Measurements from ENCODE around the gene SLC25A13.

SLC25A13 gene

DNA sequence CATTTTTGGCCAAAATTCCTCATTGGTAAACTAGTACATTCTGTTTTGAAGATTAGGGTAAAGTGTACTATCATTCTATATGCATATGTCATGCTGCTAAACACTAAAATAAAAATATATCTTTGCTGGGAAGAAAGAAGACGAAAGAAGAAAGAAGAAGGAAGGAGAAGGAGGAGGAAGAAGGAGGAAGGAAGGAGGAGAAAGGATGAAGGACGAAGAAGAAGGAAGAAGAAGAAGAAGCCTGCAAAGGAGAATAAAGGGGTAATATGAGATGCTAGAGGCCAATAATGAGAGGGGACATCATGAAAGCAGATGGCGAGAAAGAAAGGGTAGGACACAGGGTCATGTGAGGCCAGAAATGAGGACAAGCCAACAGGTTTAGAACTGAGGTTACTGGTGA, 8.0 kb downstream of the SLC25A13 start:
- TF ChIP-seq, protein P1, sequence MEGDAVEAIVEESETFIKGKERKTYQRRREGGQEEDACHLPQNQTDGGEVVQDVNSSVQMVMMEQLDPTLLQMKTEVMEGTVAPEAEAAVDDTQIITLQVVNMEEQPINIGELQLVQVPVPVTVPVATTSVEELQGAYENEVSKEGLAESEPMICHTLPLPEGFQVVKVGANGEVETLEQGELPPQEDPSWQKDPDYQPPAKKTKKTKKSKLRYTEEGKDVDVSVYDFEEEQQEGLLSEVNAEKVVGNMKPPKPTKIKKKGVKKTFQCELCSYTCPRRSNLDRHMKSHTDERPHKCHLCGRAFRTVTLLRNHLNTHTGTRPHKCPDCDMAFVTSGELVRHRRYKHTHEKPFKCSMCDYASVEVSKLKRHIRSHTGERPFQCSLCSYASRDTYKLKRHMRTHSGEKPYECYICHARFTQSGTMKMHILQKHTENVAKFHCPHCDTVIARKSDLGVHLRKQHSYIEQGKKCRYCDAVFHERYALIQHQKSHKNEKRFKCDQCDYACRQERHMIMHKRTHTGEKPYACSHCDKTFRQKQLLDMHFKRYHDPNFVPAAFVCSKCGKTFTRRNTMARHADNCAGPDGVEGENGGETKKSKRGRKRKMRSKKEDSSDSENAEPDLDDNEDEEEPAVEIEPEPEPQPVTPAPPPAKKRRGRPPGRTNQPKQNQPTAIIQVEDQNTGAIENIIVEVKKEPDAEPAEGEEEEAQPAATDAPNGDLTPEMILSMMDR (IDR thresholded peaks at IDR 0.05; ENCODE audit: borderline replicate concordance, insufficient read depth, low read depth, low read length) = no peak
- no peak overlapping the region for H3K4me3 ChIP-seq (ENCODE audit: low read depth, low read length)

DNA sequence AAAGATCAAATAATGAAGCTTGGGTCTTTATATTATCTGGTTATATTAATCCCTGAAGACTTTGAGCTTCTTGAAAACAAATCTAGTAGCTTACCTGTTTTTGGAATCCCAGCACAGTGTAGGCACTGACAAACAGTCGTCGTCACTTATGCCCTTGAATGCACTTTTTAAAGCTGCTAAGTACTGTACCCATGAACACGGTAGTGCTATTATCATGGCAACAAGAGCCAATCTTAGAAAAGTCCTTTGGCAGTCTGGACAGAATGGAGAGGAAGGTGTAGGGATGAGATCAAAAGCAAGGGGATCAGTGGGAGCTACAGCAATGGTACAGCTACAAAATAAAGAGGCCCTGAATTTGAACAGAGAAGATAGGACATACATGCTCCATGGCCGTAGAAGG, 9.4 kb downstream of the SLC25A13 start:
- TF ChIP-seq, protein P1 (IDR thresholded peaks at IDR 0.05; ENCODE audit: borderline replicate concordance, insufficient read depth, low read depth, low read length) = no peak
- no peak overlapping the region for H3K4me3 ChIP-seq (ENCODE audit: low read depth, low read length)

DNA sequence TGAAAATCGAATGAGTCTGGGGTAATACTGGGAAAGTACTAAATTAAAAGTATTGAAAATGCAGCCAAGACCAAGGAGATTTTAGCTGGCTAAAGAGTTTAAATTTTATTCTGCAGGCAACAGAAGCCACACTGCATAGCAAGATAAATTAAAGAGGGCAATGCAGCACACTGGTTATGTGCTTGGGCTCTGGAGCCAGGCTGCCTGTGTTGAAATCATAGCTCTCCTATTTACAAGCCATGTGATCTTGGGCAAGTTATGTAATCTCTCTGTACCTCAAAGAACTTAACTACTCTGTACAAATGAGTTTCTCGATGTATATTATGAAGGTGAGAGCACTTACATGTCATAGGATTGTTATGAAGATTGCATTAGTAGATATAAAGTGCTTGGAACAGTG, 9.9 kb downstream of the SLC25A13 start:
- TF ChIP-seq, protein P1 (IDR thresholded peaks at IDR 0.05; ENCODE audit: borderline replicate concordance, insufficient read depth, low read depth, low read length) = no peak
- H3K4me3 ChIP-seq (ENCODE audit: low read depth, low read length) = no peak overlapping the region

GRCh38 chr7:96310110-96310509, 11.8 kb downstream of the SLC25A13 start:
- H3K4me3 ChIP-seq (ENCODE audit: low read depth, low read length) = no peak overlapping the region
- TF ChIP-seq, protein P1 (IDR thresholded peaks at IDR 0.05; ENCODE audit: borderline replicate concordance, insufficient read depth, low read depth, low read length) = no peak

GRCh38 chr7:96308950-96309263, 13.0 kb downstream of the SLC25A13 start:
- H3K4me3 ChIP-seq (ENCODE audit: low read depth, low read length) = no peak overlapping the region

GRCh38 chr7:96308253-96308949, 13.5 kb downstream of the SLC25A13 start:
- TF ChIP-seq, protein P1 (IDR thresholded peaks at IDR 0.05; ENCODE audit: borderline replicate concordance, insufficient read depth, low read depth, low read length) = no peak

More at GRCh38 chr7:96308950-96309263, 13.0 kb downstream of the SLC25A13 start:
- TF ChIP-seq, protein P1 (IDR thresholded peaks at IDR 0.05; ENCODE audit: borderline replicate concordance, insufficient read depth, low read depth, low read length) = no peak

GRCh38 chr7:96306385-96307125, 15.3 kb downstream of the SLC25A13 start:
- TF ChIP-seq, protein P1 (IDR thresholded peaks at IDR 0.05; ENCODE audit: borderline replicate concordance, insufficient read depth, low read depth, low read length) = no peak
- no peak overlapping the region for H3K4me3 ChIP-seq (ENCODE audit: low read depth, low read length)

More at GRCh38 chr7:96308253-96308949, 13.5 kb downstream of the SLC25A13 start:
- no peak overlapping the region for H3K4me3 ChIP-seq (ENCODE audit: low read depth, low read length)

Measured in GM12875 (cell line).